Kidney (tissue), 14 donors: ENCODE measurements around the gene EGFR. TPM values are rescaled to one million over a fixed set of nuclear protein-coding genes. Genes with fewer than 3 reads are reported as not detected.

Experiments
- DNase-seq, 5 donors: peaks; one replicate each; pipeline ENCODE4 v3.0.0-alpha.2; 2013 to 2020
- FAIRE-seq: peaks from 2 replicates; lab custom pipeline; 2012; peaks lifted over from hg19 to GRCh38; lab: Jason Lieb, UNC
- H3K27ac ChIP-seq, 2 donors: one replicate each; pipeline ENCODE4 v1.7.0; 2013; ENCODE audit warnings: low read depth in 2 of 2, low read length in 2 of 2, inconsistent platforms in 1 of 2
- H3K27me3 ChIP-seq: one replicate; pipeline ENCODE4 v1.7.1; 2013; ENCODE audit warnings: low read length, inconsistent platforms; ENCODE audit not compliant: control insufficient read depth, insufficient read depth
- H3K36me3 ChIP-seq, 3 donors: one replicate each; pipeline versions ENCODE4 v1.7.0 to v1.7.1; 2013; ENCODE audit warnings: low read length in 3 of 3, control low read depth in 1 of 3, inconsistent platforms in 1 of 3; ENCODE audit not compliant: insufficient read depth in 3 of 3, control insufficient read depth in 2 of 3
- H3K4me1 ChIP-seq, 3 donors: one replicate each; pipeline versions ENCODE4 v1.7.0 to v1.7.1; 2013; ENCODE audit warnings: low read length in 3 of 3, inconsistent platforms in 1 of 3, low read depth in 1 of 3; ENCODE audit not compliant: control insufficient read depth in 2 of 3, insufficient read depth in 2 of 3
- H3K4me3 ChIP-seq, 3 donors: one replicate each; pipeline versions ENCODE4 v1.7.0 to v1.8.1; 2013; ENCODE audit warnings: low read length in 3 of 3, control low read depth in 1 of 3, inconsistent platforms in 1 of 3
- H3K9ac ChIP-seq, 3 donors: one replicate each; pipeline versions ENCODE4 v1.7.0 to v1.7.1; 2013; ENCODE audit warnings: low read length in 3 of 3, control low read depth in 1 of 3, inconsistent platforms in 1 of 3
- H3K9me3 ChIP-seq, 3 donors: one replicate each; pipeline versions ENCODE4 v1.7.0 to v1.7.1; 2013; ENCODE audit warnings: low read length in 3 of 3, control low read depth in 1 of 3, inconsistent platforms in 1 of 3; ENCODE audit not compliant: control insufficient read depth in 2 of 3, insufficient read depth in 1 of 3
- intact Hi-C: fragments of 100-400 bp; cut with DNase I; formaldehyde crosslinking; loops from one replicate; pipeline ENCODE4 v1.11.1; 2022
- polyA plus RNA-seq: library from polyadenylated mRNA; stranded (reverse); fragments of 350-450 nt; fragmentation: Illumina TruSeq; extraction: RNeasy Lipid Tissue Mini Kit (QIAGEN cat#74804); gene quantifications from one replicate; pipeline ENCODE4 v1.2.3, GENCODE V29; 2014; ENCODE audit warnings: low read depth, low replicate concordance; ENCODE audit not compliant: insufficient read depth
- total RNA-seq: library from RNA; stranded (reverse); fragmentation: NEBNext Ultra II Directional; extraction: Animal tissue kit (Norgen Biotek cat#: 25700); gene quantifications from one replicate; pipeline ENCODE4 v1.2.1, GENCODE V29; 2021
- TF ChIP-seq, protein P1 (sequence below): IDR thresholded peaks from 3 replicates; pipeline ENCODE4 v1.5.1; 2012; ENCODE audit warnings: mild to moderate bottlenecking, moderate library complexity, borderline replicate concordance; ENCODE audit not compliant: insufficient read depth; ENCODE audit errors: extremely low read depth
- donor health status: control.
- donor health status: control.
- donor health status: control.
- donor health status: control.
- donor health status: control.
- donor health status: DM: yes; HTN: yes; CAD: no.
- donor health status: Normal renal cell carcinoma (clear cell type).

The EGFR gene
- total and polyA plus RNA-seq, 2 donors from 2014 or later = 5.9 to 61.3 TPM

DNA sequence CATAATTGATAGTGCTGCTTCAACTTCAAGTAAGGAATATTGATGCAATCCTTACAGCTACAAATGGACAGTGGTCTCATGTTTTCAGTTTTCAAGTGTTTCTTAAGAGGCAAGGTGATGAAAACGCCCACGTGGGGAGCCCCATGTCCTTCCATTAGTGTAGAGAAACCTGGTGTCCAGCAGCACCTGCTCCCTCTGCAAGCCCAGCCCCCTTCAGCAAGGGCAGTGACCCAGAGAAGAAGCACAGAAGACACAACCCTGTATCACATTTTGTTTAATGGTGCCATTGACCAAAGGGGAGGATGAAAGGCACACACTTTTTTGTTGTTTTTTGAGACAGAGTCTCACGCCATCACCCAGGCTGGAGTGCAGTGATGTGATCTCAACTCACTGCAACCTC is 143.7 kb downstream of the EGFR start:
- H3K4me1 ChIP-seq = no peaks in the 10 kb centered on the region
- peaks cover 0 to 2% (median 0%) of the 10 kb centered on the region in 3 donors for H3K9me3 ChIP-seq
- H3K4me3 ChIP-seq = no peak overlapping the region
- no peaks in the 10 kb centered on the region for H3K27me3 ChIP-seq
- H3K9ac ChIP-seq = no peak overlapping the region
- peaks cover 3 to 33% (median 19%) of the 10 kb centered on the region in 3 donors for H3K36me3 ChIP-seq
- H3K27ac ChIP-seq = no peak overlapping the region
- TF ChIP-seq, protein P1, sequence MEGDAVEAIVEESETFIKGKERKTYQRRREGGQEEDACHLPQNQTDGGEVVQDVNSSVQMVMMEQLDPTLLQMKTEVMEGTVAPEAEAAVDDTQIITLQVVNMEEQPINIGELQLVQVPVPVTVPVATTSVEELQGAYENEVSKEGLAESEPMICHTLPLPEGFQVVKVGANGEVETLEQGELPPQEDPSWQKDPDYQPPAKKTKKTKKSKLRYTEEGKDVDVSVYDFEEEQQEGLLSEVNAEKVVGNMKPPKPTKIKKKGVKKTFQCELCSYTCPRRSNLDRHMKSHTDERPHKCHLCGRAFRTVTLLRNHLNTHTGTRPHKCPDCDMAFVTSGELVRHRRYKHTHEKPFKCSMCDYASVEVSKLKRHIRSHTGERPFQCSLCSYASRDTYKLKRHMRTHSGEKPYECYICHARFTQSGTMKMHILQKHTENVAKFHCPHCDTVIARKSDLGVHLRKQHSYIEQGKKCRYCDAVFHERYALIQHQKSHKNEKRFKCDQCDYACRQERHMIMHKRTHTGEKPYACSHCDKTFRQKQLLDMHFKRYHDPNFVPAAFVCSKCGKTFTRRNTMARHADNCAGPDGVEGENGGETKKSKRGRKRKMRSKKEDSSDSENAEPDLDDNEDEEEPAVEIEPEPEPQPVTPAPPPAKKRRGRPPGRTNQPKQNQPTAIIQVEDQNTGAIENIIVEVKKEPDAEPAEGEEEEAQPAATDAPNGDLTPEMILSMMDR = no peak
- intact Hi-C loops = no loop called here
- FAIRE-seq = no peak
- DNase-seq = no peak

DNA sequence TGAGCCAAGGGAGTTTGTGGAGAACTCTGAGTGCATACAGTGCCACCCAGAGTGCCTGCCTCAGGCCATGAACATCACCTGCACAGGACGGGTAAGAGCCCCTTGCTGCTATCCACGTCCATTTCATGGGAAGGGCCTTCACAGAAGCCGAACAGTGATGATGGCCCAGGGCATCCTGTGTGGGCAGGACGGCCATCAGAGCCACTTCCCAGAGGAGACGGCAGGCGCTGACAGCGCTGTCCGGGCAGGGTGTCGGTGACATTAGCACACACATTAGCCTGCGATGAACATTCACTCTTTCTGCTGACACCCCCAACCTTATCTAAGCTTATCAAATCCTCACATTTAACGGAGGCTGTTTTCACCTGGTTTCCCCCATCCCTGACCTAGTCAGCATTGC is 144.9 kb downstream of the EGFR start:
- TF ChIP-seq, protein P1 = no peak
- H3K27ac ChIP-seq = no peak overlapping the region
- peaks cover 0 to 2% (median 0%) of the 10 kb centered on the region in 3 donors for H3K9me3 ChIP-seq
- DNase-seq (no peak), FAIRE-seq (no peak)
- no peak overlapping the region for H3K9ac ChIP-seq
- H3K4me1 ChIP-seq = no peaks in the 10 kb centered on the region
- H3K4me3 ChIP-seq = no peak overlapping the region
- intact Hi-C loops = no loop called here
- peaks cover 3 to 25% (median 11%) of the 10 kb centered on the region in 3 donors for H3K36me3 ChIP-seq
- no peaks in the 10 kb centered on the region for H3K27me3 ChIP-seq

DNA sequence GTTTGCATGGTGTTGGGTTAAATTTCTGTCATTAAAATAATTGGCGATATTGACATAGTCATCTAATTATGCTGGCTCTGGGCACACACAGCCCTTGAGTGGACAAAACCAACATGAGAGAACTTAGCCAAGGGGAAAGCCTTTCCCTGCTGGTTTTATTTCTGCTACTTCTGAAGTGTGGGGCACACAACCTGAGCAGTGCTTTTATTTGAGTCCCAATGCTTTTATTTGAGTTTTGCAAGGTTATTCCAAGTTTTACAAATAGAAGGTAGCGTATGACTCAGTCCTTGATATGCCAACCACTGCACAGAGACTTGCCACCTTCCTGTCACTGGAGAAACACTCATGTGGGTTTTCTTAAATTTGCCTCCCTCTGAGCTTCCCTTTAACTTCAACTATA is 145.7 kb downstream of the EGFR start:
- Histone ChIP-seq H3K4me1 (no peaks in the 10 kb centered on the region), H3K27ac (no peak overlapping the region), H3K9me3 (peaks cover 0 to 2% (median 0%) of the 10 kb centered on the region in 3 donors), H3K36me3 (peaks cover 3 to 25% (median 10%) of the 10 kb centered on the region in 3 donors), H3K9ac (no peak overlapping the region), H3K27me3 (no peaks in the 10 kb centered on the region), H3K4me3 (no peak overlapping the region)
- intact Hi-C loops = no loop called here
- TF ChIP-seq, protein P1 = no peak
- FAIRE-seq = no peak
- no peak for DNase-seq
